ENCODE results near the gene ZNF569.

DNA sequence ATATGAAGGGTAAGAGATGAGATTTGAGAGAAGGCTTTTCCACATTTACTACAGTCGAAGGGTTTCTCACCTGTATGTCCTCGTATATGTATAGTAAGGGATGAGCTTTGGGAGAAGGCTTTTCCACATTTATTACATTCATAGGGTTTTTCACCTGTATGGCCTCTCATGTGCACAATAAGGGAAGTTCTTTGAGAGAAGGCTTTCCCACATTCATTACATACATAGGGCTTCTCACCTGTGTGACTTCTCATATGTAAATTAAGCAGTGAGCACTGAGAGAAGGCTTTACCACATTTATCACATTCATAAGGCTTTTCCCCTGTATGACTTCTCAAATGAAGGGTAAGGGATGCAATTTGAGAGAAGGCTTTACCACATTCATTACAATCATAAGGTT is 54.5 kb downstream of the ZNF569 start:
- TF ChIP-seq, protein P1, sequence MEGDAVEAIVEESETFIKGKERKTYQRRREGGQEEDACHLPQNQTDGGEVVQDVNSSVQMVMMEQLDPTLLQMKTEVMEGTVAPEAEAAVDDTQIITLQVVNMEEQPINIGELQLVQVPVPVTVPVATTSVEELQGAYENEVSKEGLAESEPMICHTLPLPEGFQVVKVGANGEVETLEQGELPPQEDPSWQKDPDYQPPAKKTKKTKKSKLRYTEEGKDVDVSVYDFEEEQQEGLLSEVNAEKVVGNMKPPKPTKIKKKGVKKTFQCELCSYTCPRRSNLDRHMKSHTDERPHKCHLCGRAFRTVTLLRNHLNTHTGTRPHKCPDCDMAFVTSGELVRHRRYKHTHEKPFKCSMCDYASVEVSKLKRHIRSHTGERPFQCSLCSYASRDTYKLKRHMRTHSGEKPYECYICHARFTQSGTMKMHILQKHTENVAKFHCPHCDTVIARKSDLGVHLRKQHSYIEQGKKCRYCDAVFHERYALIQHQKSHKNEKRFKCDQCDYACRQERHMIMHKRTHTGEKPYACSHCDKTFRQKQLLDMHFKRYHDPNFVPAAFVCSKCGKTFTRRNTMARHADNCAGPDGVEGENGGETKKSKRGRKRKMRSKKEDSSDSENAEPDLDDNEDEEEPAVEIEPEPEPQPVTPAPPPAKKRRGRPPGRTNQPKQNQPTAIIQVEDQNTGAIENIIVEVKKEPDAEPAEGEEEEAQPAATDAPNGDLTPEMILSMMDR (IDR thresholded peaks at IDR 0.05) = no peak
- no peak for TF ChIP-seq POLR2A (IDR thresholded peaks at IDR 0.05)

Measured in body of pancreas (tissue), 4 donors.